PC-3 (cell line): ENCODE results near the gene ABCA7. TPM values are rescaled to one million over a fixed set of nuclear protein-coding genes. Genes with fewer than 3 reads are reported as not detected.

Source experiments
- ATAC-seq: fragments of 200-7000 bp; cut with Tn5 transposase; 2 replicates; pipeline ENCODE4 v1.9.1; 2020; ENCODE audit warnings: mild to moderate bottlenecking, moderate library complexity
- BruUV-seq: library from RNA; stranded (reverse); fragments of 400-500 nt; replicated peaks from 2 replicates; lab custom pipeline; 2021; lab: Mats Ljungman, UMichigan
- CTCF ChIA-PET: fragments of 300-600 bp; sonication (Branson Sonifier 250); formaldehyde crosslinking; loops from one replicate; lab custom pipeline; 2022; ENCODE audit warnings: antibody characterized with exemption; lab: Charles Lee
- POLR2A ChIA-PET: fragments of 300-600 bp; sonication (Branson Sonifier 250); formaldehyde crosslinking; loops from one replicate; lab custom pipeline; 2022; ENCODE audit warnings: antibody characterized with exemption; ENCODE audit not compliant: unreplicated experiment; lab: Charles Lee
- DNase-seq: peaks from one replicate; pipeline ENCODE4 v3.0.0-alpha.2; 2015
- H2AFZ ChIP-seq: fragments of 300-600 bp; sonication (generic); 2 replicates; pipeline ENCODE4 v1.6.0; 2016; ENCODE audit warnings: antibody characterized with exemption, low read length
- H3F3A ChIP-seq: fragments of 300-600 bp; sonication (generic); one replicate; pipeline ENCODE4 v1.6.0; 2017; ENCODE audit warnings: antibody characterized with exemption, low read length, control low read depth, mild to moderate bottlenecking; ENCODE audit not compliant: unreplicated experiment
- H3K27ac ChIP-seq: fragments of 300-600 bp; sonication (generic); 2 replicates; pipeline ENCODE4 v1.5.1; 2016; ENCODE audit warnings: mild to moderate bottlenecking, low read length
- H3K27me3 ChIP-seq: fragments of 300-600 bp; sonication (generic); 2 replicates; pipeline ENCODE4 v1.6.1; 2016; ENCODE audit warnings: low read length, mixed read lengths
- H3K36me3 ChIP-seq: fragments of 300-600 bp; sonication (generic); 2 replicates; pipeline ENCODE4 v1.6.1; 2016; ENCODE audit warnings: low read depth, mixed run types, low read length, mixed read lengths
- H3K4me1 ChIP-seq: fragments of 300-600 bp; sonication (generic); 2 replicates; pipeline ENCODE4 v1.5.1; 2016; ENCODE audit warnings: low read length; ENCODE audit not compliant: insufficient read depth
- H3K4me2 ChIP-seq: fragments of 300-600 bp; sonication (generic); 2 replicates; pipeline ENCODE4 v1.6.0; 2016; ENCODE audit warnings: low read length
- H3K4me3 ChIP-seq: fragments of 300-600 bp; sonication (generic); 2 replicates; pipeline ENCODE4 v1.5.1; 2016; ENCODE audit warnings: mild to moderate bottlenecking, low read length, mixed read lengths
- H3K79me2 ChIP-seq: fragments of 300-600 bp; sonication (generic); 2 replicates; pipeline ENCODE4 v1.6.1; 2017; ENCODE audit warnings: low read length, mixed read lengths
- H3K9ac ChIP-seq: fragments of 300-600 bp; sonication (generic); 2 replicates; pipeline ENCODE4 v1.6.0; 2016; ENCODE audit warnings: mild to moderate bottlenecking, low read length
- H3K9me2 ChIP-seq: fragments of 300-600 bp; sonication (generic); replicated peaks from 2 replicates; pipeline ENCODE4 v1.6.1; 2016; ENCODE audit warnings: mixed run types, low read length, mixed read lengths
- H3K9me3 ChIP-seq: fragments of 300-600 bp; sonication (generic); 2 replicates; pipeline ENCODE4 v1.6.1; 2016; ENCODE audit warnings: low read length, mixed read lengths
- H4K20me1 ChIP-seq: fragments of 300-600 bp; sonication (generic); 2 replicates; pipeline ENCODE4 v1.6.1; 2016; ENCODE audit warnings: low read length, mixed read lengths
- EZH2 ChIP-seq: fragments of 300-600 bp; sonication (generic); IDR thresholded peaks from one replicate; pipeline ENCODE4 v1.6.1; 2017; ENCODE audit warnings: antibody characterized with exemption, mild to moderate bottlenecking, low read length; ENCODE audit not compliant: unreplicated experiment
- EZH2phosphoT487 ChIP-seq: fragments of 300-600 bp; sonication (generic); IDR thresholded peaks from 2 replicates; pipeline ENCODE4 v1.6.1; 2018; ENCODE audit warnings: mild to moderate bottlenecking, antibody characterized with exemption, low read length, borderline replicate concordance
- intact Hi-C: fragments of 100-400 bp; cut with micrococcal nuclease; formaldehyde crosslinking; loops from 2 replicates; pipeline ENCODE4 v1.9.0; 2023
- total RNA-seq: library from RNA; depleted of rRNA; stranded (reverse); fragments of >200 nt; gene quantifications from 2 replicates; pipeline ENCODE4 v1.2.3, GENCODE V29; 2014
- TF ChIP-seq, protein P1 (sequence below): fragments of 300-600 bp; sonication (generic); conservative IDR thresholded peaks from 2 replicates; pipeline ENCODE4 v1.5.1; 2017; ENCODE audit warnings: antibody characterized with exemption, low read depth, mild to moderate bottlenecking, low read length

The ABCA7 gene
- total RNA-seq, 1 experiment from 2014 or later, result 27.3 TPM

DNA sequence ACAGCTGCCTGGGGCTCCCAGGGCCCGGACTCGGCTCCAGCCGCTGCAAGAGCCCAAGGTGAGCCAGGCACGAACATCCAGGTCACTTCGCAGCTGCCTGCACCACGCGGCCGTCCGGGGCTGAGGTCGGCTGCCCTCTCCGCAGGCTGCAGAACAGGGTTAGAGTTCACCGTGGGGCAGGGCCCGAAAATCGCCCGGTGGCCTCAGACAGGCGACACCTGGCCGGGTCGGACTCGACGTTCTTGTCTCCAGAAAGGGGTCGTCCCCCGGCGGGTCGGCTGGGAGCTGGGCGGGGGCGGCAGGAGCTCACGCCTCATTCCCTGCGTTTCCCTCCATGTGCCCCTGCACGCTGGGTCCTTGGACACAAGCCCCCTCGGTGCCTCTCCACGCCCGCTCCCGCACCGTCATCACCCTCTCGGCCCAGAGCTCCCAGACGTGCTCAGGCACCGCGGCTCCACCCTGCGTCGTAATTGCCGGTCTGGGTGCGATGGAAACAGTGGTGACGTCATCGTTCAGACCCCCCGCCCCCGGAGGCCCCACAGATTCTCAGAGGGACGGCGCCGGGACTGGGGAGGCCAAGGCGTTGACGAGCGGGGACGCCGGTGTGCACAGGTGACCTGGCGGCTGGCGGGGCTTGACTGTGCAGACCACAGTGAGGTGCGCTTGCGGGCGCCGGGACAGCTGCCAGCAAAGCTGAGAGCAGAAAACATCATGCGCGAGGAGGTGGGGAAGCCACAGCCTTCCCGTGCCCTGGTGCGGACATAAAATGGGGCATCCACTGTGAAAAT is 43.7 kb upstream of the ABCA7 start:
- no peaks in the 10 kb centered on the region for H3F3A ChIP-seq
- no peaks in the 10 kb centered on the region for H4K20me1 ChIP-seq
- no peaks in the 10 kb centered on the region for H3K79me2 ChIP-seq
- no peaks in the 10 kb centered on the region; the same call in 1 of the 2 replicates for H3K36me3 ChIP-seq
- CTCF ChIA-PET, result no interaction called here
- no TSS peak for BruUV-seq
- no peaks in the 10 kb centered on the region for H3K9me3 ChIP-seq
- H2AFZ ChIP-seq, result no peak overlapping the region
- ATAC-seq, result peak; percentile 20; the same call in 1 of the 2 replicates
- no peak overlapping the region for H3K9ac ChIP-seq
- H3K4me1 ChIP-seq, result peaks cover 8% of the 10 kb centered on the region
- peak overlapping the region; percentile 72 for H3K4me2 ChIP-seq
- no peak overlapping the region for H3K27ac ChIP-seq
- intact Hi-C loops, result no loop called here
- H3K27me3 ChIP-seq, result no peaks in the 10 kb centered on the region; the same call in 1 of the 2 replicates
- peak overlapping the region; percentile 35; the same call in 1 of the 2 replicates for H3K4me3 ChIP-seq
- no peaks in the 10 kb centered on the region for H3K9me2 ChIP-seq
- POLR2A ChIA-PET, result no interaction called here
- no peak for TF ChIP-seq EZH2phosphoT487
- peak; percentile 19 for DNase-seq

DNA sequence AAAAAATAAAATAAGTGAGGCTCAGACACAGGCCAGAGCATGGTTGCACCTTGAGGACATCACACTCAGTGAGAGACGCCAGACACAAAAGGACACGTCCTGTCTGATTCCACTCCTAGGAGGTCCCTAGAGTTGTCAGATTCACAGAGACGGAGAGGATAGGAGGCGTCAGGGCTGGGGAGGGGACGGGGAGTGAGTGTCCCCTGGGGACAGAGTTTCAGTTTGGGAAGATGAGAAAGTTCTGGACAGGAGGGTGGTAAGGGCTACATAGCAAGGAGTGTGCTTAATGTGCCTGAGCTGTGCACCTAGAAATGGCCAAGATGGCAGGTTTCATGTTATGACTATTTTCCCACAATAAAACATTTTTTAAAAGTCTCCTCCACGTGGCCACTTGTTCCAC is 41.8 kb upstream of the ABCA7 start:
- Histone ChIP-seq H2AFZ (no peak overlapping the region), H3K9me3 (no peaks in the 10 kb centered on the region), H3F3A (no peaks in the 10 kb centered on the region), H4K20me1 (no peaks in the 10 kb centered on the region), H3K4me2 (no peak overlapping the region), H3K9ac (no peak overlapping the region), H3K9me2 (no peaks in the 10 kb centered on the region), H3K4me3 (no peak overlapping the region), H3K27ac (no peak overlapping the region), H3K79me2 (no peaks in the 10 kb centered on the region), H3K36me3 (no peaks in the 10 kb centered on the region), H3K4me1 (peaks cover 8% of the 10 kb centered on the region), H3K27me3 (no peaks in the 10 kb centered on the region; the same call in 1 of the 2 replicates)
- intact Hi-C loops, result no loop called here
- POLR2A ChIA-PET, result no interaction called here
- ATAC-seq, result no peak
- DNase-seq, result no peak
- TF ChIP-seq, protein P1, sequence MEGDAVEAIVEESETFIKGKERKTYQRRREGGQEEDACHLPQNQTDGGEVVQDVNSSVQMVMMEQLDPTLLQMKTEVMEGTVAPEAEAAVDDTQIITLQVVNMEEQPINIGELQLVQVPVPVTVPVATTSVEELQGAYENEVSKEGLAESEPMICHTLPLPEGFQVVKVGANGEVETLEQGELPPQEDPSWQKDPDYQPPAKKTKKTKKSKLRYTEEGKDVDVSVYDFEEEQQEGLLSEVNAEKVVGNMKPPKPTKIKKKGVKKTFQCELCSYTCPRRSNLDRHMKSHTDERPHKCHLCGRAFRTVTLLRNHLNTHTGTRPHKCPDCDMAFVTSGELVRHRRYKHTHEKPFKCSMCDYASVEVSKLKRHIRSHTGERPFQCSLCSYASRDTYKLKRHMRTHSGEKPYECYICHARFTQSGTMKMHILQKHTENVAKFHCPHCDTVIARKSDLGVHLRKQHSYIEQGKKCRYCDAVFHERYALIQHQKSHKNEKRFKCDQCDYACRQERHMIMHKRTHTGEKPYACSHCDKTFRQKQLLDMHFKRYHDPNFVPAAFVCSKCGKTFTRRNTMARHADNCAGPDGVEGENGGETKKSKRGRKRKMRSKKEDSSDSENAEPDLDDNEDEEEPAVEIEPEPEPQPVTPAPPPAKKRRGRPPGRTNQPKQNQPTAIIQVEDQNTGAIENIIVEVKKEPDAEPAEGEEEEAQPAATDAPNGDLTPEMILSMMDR, result no peak
- no peak for TF ChIP-seq EZH2phosphoT487
- CTCF ChIA-PET, result no interaction called here
- no TSS peak for BruUV-seq

DNA sequence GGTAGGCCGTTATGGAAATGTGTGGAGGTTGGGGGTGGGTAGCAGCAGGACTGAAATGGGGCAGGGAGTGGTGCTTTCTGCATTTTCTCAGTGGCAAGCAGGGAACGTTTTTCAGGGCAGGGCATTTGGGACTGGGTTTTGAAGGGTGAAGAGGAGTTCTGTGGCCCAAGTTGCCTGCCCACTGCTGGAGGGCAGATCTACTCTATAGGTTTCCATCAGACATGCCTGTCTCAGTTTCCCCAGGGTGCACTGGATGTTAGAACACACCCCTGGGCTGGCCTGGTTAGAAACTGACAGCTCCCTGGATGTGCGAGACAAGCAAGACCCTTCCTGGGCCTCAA is 40.6 kb upstream of the ABCA7 start:
- intact Hi-C loops, result no loop called here
- TF ChIP-seq, protein P1, result no peak
- TF ChIP-seq EZH2phosphoT487, result no peak
- no peak for TF ChIP-seq EZH2
- no peak overlapping the region for H3K4me3 ChIP-seq
- H3K9me2 ChIP-seq, result no peaks in the 10 kb centered on the region
- H3K9me3 ChIP-seq, result no peaks in the 10 kb centered on the region
- H3K27ac ChIP-seq, result no peak overlapping the region
- H2AFZ ChIP-seq, result no peak overlapping the region
- no peaks in the 10 kb centered on the region; the same call in 1 of the 2 replicates for H3K27me3 ChIP-seq
- H3K4me2 ChIP-seq, result no peak overlapping the region
- POLR2A ChIA-PET, result no interaction called here
- no peak for DNase-seq
- H3K36me3 ChIP-seq, result no peaks in the 10 kb centered on the region
- no peak overlapping the region for H3K9ac ChIP-seq
- no peaks in the 10 kb centered on the region for H3F3A ChIP-seq
- BruUV-seq, result no TSS peak
- H3K4me1 ChIP-seq, result peaks cover 8% of the 10 kb centered on the region
- no peak for ATAC-seq
- no peaks in the 10 kb centered on the region for H3K79me2 ChIP-seq
- no peaks in the 10 kb centered on the region for H4K20me1 ChIP-seq
- CTCF ChIA-PET, result no interaction called here
